GM12891 (cell line): Measurements from ENCODE around the gene ZKSCAN5.
A peak's percentile ranks its signal among the peaks of the same experiment; 100 is the strongest.

Experiments used
- PAX5 ChIP-seq: IDR thresholded peaks from 2 replicates; pipeline ENCODE4 v1.6.1; 2011; ENCODE audit warnings: low read length, moderate library complexity, mild to moderate bottlenecking; ENCODE audit not compliant: insufficient read depth, severe bottlenecking
- POLR2A ChIP-seq: IDR thresholded peaks from 2 replicates; pipeline ENCODE4 v1.6.1; 2011; ENCODE audit warnings: low read depth, low read length, control low read depth
- POLR2AphosphoS5 ChIP-seq: IDR thresholded peaks from 2 replicates; pipeline ENCODE4 v1.6.1; 2011; ENCODE audit warnings: low read depth, low read length, control low read depth
- SPI1 ChIP-seq: IDR thresholded peaks from 2 replicates; pipeline ENCODE4 v1.6.1; 2011; ENCODE audit warnings: low read depth, low read length, control low read depth
- TAF1 ChIP-seq: IDR thresholded peaks from 2 replicates; pipeline ENCODE4 v1.6.1; 2011; ENCODE audit warnings: low read depth, low read length, control low read depth

- TF ChIP-seq POLR2A = no peak
- TF ChIP-seq POLR2AphosphoS5 = no peak
- peak; percentile 64 for TF ChIP-seq SPI1
- TF ChIP-seq TAF1 = no peak
- no peak for TF ChIP-seq PAX5
Observed at GRCh38 chr7:99560834-99561736, 56.6 kb downstream of the ZKSCAN5 start.
